Stomach (tissue), 9 donors: ENCODE measurements around the gene NUP35. TPM values are rescaled to one million over a fixed set of nuclear protein-coding genes. Genes with fewer than 3 reads are reported as not detected.

Experiments
- DNase-seq, 2 donors: peaks; one replicate each; pipeline versions ENCODE4 v3.0.0 to v3.0.0-alpha.2; 2013 to 2019
- H3K27ac ChIP-seq, 5 donors: fragments of 200-600 bp in 4 of 5; sonication (generic) in 4 of 5; one replicate each; pipeline ENCODE4 v1.5.1; 2013 to 2019; ENCODE audit warnings: mild to moderate bottlenecking in 1 of 5, moderate library complexity in 1 of 5
- H3K27me3 ChIP-seq, 3 donors: fragments of 200-600 bp; sonication (generic); one replicate each; pipeline ENCODE4 v1.5.1; 2017 to 2019; ENCODE audit warnings: mixed run types in 1 of 3
- H3K36me3 ChIP-seq, 4 donors: fragments of 200-600 bp; sonication (generic); 1 replicate in 3 of 4; 2 replicates in 1 of 4; pipeline ENCODE4 v1.5.1; 2016 to 2019
- H3K4me1 ChIP-seq, 4 donors: fragments of 200-600 bp; sonication (generic); one replicate each; pipeline ENCODE4 v1.5.1; 2016 to 2019
- H3K4me3 ChIP-seq, 4 donors: fragments of 200-600 bp; sonication (generic) in 3 of 4; one replicate each; pipeline ENCODE4 v1.5.1; 2016 to 2019; ENCODE audit warnings: mild to moderate bottlenecking in 1 of 4
- H3K9me3 ChIP-seq, 4 donors: fragments of 200-600 bp; sonication (generic); one replicate each; pipeline ENCODE4 v1.5.1; 2016 to 2019
- EP300 ChIP-seq: sonication (generic); formaldehyde crosslinking; IDR thresholded peaks from one replicate; pipeline ENCODE4 v1.6.1; 2017; ENCODE audit warnings: antibody characterized with exemption
- POLR2A ChIP-seq, 4 donors: fragments of 450-650 bp; IDR thresholded peaks; one replicate each; pipeline ENCODE4 v1.6.1; 2016; ENCODE audit warnings: antibody characterized with exemption in 4 of 4, control low read depth in 2 of 4, mild to moderate bottlenecking in 1 of 4, moderate library complexity in 1 of 4
- POLR2AphosphoS5 ChIP-seq, 3 donors: sonication (generic); formaldehyde crosslinking; IDR thresholded peaks; one replicate each; pipeline ENCODE4 v1.6.1; 2016; ENCODE audit warnings: antibody characterized with exemption in 3 of 3
- WGBS, 5 donors: extraction: QIAGEN DNeasy Blood & Tissue Kit in 3 of 5; methylation state at CpG; one replicate each; pipeline versions ENCODE4 v1.1.5 to v1.1.7; 2013 to 2018; 5-methylcytosine and 5-hydroxymethylcytosine counted together
- intact Hi-C: fragments of 100-400 bp; cut with DNase I; formaldehyde crosslinking; loops from one replicate; pipeline ENCODE4 v1.15.1; 2023; ENCODE audit warnings: low total_unique reads
- polyA plus RNA-seq, 3 donors: library from polyadenylated mRNA; stranded (reverse); fragments of 200-250 nt; gene quantifications; one replicate each; pipeline ENCODE4 v1.2.3, GENCODE V29; 2013
- total RNA-seq, 5 donors: library from RNA; depleted of rRNA; stranded (reverse); fragments of >200 nt; gene quantifications; one replicate each; pipeline versions ENCODE4 v1.1.0 to v1.2.3, GENCODE V29; 2014 to 2016
- TF ChIP-seq, protein P1 (sequence below), 7 experiments: fragments of 450-650 bp in 4 of 7; fragments of 200-600 bp in 3 of 7; sonication (generic) in 3 of 7; IDR thresholded peaks; one replicate each; pipeline ENCODE4 v1.5.1; 2016 to 2019; ENCODE audit warnings: antibody characterized with exemption in 7 of 7, control low read depth in 2 of 7, mild to moderate bottlenecking in 1 of 7
- donor health status: healthy with polysubstance abuse.
- donor health status: Bipolar disorder and iron deficiency.
- donor health status: healthy.

Gene NUP35
- total and polyA plus RNA-seq, 8 donors = 1.4 to 59.5 (median 18.0) TPM

DNA sequence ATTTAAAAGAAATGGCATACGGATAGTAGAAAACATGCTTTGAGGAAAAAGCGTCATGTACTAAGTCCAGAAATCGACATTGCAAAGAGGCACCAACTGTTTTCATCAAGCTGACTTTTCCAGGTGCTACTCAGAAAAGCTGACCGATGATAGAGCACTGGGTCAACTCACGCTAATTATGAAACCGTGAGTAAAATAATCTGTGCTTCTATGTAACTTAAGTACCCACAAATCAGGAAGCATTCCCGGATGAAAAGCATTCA is 353 bp upstream of the NUP35 start:
- TF ChIP-seq, protein P1, sequence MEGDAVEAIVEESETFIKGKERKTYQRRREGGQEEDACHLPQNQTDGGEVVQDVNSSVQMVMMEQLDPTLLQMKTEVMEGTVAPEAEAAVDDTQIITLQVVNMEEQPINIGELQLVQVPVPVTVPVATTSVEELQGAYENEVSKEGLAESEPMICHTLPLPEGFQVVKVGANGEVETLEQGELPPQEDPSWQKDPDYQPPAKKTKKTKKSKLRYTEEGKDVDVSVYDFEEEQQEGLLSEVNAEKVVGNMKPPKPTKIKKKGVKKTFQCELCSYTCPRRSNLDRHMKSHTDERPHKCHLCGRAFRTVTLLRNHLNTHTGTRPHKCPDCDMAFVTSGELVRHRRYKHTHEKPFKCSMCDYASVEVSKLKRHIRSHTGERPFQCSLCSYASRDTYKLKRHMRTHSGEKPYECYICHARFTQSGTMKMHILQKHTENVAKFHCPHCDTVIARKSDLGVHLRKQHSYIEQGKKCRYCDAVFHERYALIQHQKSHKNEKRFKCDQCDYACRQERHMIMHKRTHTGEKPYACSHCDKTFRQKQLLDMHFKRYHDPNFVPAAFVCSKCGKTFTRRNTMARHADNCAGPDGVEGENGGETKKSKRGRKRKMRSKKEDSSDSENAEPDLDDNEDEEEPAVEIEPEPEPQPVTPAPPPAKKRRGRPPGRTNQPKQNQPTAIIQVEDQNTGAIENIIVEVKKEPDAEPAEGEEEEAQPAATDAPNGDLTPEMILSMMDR (IDR thresholded peaks at IDR 0.05) = no peak
- TF ChIP-seq POLR2A (IDR thresholded peaks at IDR 0.05) (no peak), POLR2AphosphoS5 (IDR thresholded peaks at IDR 0.05) (no peak), EP300 (no peak)
- Histone ChIP-seq H3K4me1 (peaks cover 11 to 33% (median 21%) of the 10 kb centered on the region in 4 donors), H3K27ac (peak overlapping the region; percentile 83 to 92 (median 91)), H3K4me3 (peak overlapping the region; percentile 71 to 97 (median 86)), H3K36me3 (peaks cover 0 to 7% (median 5%) of the 10 kb centered on the region in 4 donors), H3K27me3 (no peaks in the 10 kb centered on the region), H3K9me3 (no peaks in the 10 kb centered on the region)
- DNase-seq = no peak
- intact Hi-C loops = no loop called here
- WGBS, 5 donors = 0 to 2% (median 1%) methylated on average over 7 of the region's 7 CpGs

DNA sequence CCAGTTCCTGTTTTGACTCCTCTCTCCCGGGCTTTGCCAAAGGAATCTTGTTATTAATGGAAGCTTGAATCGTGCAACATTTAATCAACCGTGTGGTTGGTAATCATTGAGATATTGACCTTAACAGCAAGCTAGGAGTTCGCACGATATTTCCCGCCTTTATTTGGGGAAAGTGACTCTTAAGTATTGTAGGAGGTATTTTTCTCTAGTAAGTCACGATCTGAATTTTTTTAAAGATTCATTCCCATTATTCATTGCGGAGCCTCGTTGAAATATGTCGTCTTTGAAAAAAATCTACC is 663 bp downstream of the NUP35 start:
- Histone ChIP-seq H3K4me3 (peak overlapping the region; percentile 71 to 97 (median 86)), H3K4me1 (peaks cover 11 to 33% (median 21%) of the 10 kb centered on the region in 4 donors), H3K27me3 (no peaks in the 10 kb centered on the region), H3K9me3 (no peaks in the 10 kb centered on the region), H3K27ac (peak overlapping the region; percentile 83 to 92 (median 91)), H3K36me3 (peaks cover 0 to 17% (median 11%) of the 10 kb centered on the region in 4 donors)
- no peak for DNase-seq
- WGBS, 5 donors = 0 to 1% (median 0%) methylated on average over 10 of the region's 10 CpGs
- TF ChIP-seq, protein P1 (IDR thresholded peaks at IDR 0.05) = no peak
- no peak for TF ChIP-seq EP300
- TF ChIP-seq POLR2AphosphoS5 (IDR thresholded peaks at IDR 0.05) = no peak
- no peak for TF ChIP-seq POLR2A (IDR thresholded peaks at IDR 0.05)
- intact Hi-C loops = no loop called here

DNA sequence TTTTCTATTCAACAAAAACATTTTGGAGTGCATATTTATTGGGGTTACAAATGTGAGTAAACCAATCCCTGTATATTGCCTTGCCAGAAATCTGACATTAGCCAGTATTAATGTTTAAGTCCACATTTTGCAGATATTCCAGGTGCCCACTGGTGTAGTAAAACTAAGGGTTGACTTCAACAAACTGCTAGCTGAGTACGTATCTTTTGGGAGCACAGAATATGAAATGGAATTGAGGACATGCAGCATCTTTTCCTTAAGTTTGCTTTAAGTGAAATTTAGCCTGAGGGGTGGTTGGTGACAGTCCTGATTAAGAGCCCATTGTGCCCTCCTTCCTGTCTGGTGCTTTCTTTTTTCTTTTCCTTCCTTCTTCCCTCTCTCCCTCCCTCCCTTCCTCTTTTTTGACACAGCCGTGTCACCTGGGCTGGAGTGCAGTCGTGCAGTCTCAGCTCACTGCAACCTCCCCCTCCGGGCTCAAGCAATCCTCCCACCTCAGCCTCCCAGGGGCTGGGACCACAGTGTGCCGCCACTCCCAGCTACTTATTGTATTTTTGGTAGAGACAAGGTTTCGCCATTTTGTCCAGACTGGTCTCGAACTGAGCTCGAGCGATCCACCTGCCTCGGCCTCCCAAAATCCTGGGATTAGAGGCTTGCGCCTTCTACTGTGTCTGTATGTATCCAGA is 1.6 kb downstream of the NUP35 start:
- Histone ChIP-seq H3K27me3 (no peaks in the 10 kb centered on the region), H3K36me3 (peaks cover 0 to 26% (median 18%) of the 10 kb centered on the region in 4 donors), H3K27ac (no peak overlapping the region), H3K4me1 (peaks cover 11 to 33% (median 21%) of the 10 kb centered on the region in 4 donors), H3K4me3 (peak overlapping the region in 2 of 4 donors; percentile 88 to 97), H3K9me3 (no peaks in the 10 kb centered on the region)
- no peak for DNase-seq
- TF ChIP-seq EP300 (no peak), POLR2AphosphoS5 (IDR thresholded peaks at IDR 0.05) (no peak), POLR2A (IDR thresholded peaks at IDR 0.05) (no peak)
- TF ChIP-seq, protein P1 (IDR thresholded peaks at IDR 0.05) = no peak
- intact Hi-C loops = no loop called here
- WGBS, 5 donors = 77 to 82% (median 80%) methylated on average over 11 of the region's 11 CpGs

DNA sequence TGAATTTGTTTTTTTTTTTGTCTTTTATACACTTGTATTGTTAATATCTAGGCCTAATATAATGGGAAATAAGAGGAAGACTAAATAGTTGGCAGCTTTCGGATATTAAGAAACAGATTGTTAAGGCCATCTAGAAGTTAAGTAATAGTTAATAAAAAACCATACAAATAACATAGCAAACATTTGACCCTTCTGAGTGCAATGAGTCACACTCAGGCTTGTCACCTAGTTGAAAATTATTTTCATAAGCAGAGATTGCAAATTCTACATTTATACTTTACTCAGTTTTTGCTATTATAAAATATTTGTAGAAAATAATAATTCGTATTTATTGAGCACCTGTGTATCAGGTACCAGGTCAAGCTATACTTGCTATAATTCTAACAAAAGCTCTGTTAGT is 2.4 kb downstream of the NUP35 start:
- peaks cover 0 to 29% (median 24%) of the 10 kb centered on the region in 4 donors for H3K36me3 ChIP-seq
- no peaks in the 10 kb centered on the region for H3K9me3 ChIP-seq
- no peak overlapping the region for H3K27ac ChIP-seq
- H3K4me3 ChIP-seq = no peak overlapping the region
- peaks cover 11 to 33% (median 21%) of the 10 kb centered on the region in 4 donors for H3K4me1 ChIP-seq
- intact Hi-C loops = no loop called here
- 80 to 92% (median 85%) methylated on average over 2 of the region's 2 CpGs for WGBS, 5 donors
- no peaks in the 10 kb centered on the region for H3K27me3 ChIP-seq
- DNase-seq = peak in 1 of 2 donors; percentile 9
- TF ChIP-seq POLR2AphosphoS5 (IDR thresholded peaks at IDR 0.05) = no peak
- TF ChIP-seq, protein P1 (IDR thresholded peaks at IDR 0.05) = no peak
- no peak for TF ChIP-seq POLR2A (IDR thresholded peaks at IDR 0.05)
- TF ChIP-seq EP300 = no peak
